IgD-negative memory B cell (primary cell): ENCODE data around the gene RAPGEF5. TPM values are rescaled to one million over a fixed set of nuclear protein-coding genes. Genes with fewer than 3 reads are reported as not detected.

Source experiments
- H3K27ac Mint-ChIP-seq, 3 donors: one replicate each; pipeline ENCODE4 v1.8.0; 2020 to 2022; ENCODE audit warnings: mild to moderate bottlenecking in 3 of 3, mixed read lengths in 3 of 3, moderate library complexity in 1 of 3
- H3K27me3 Mint-ChIP-seq: one replicate; pipeline ENCODE4 v1.8.0; 2021; ENCODE audit warnings: mixed read lengths
- H3K36me3 Mint-ChIP-seq: one replicate; pipeline ENCODE4 v1.8.0; 2020; ENCODE audit warnings: mild to moderate bottlenecking, mixed read lengths
- H3K4me1 Mint-ChIP-seq, 3 donors: one replicate each; pipeline ENCODE4 v1.8.0; 2020 to 2022; ENCODE audit warnings: mixed read lengths in 3 of 3, mild to moderate bottlenecking in 1 of 3
- H3K4me3 Mint-ChIP-seq, 4 donors: one replicate each; pipeline ENCODE4 v1.8.0; 2020 to 2022; ENCODE audit warnings: mild to moderate bottlenecking in 4 of 4, mixed read lengths in 4 of 4, moderate library complexity in 3 of 4
- H3K9me3 Mint-ChIP-seq, 3 donors: one replicate each; pipeline ENCODE4 v1.8.0; 2020 to 2021; ENCODE audit warnings: mixed read lengths in 3 of 3, mild to moderate bottlenecking in 1 of 3
- polyA plus RNA-seq: library from polyadenylated mRNA; unstranded; fragments of 300-500 nt; fragmentation: Illumina TruSeq; gene quantifications from one replicate; pipeline ENCODE4 v1.2.3, GENCODE V29; 2021

The RAPGEF5 gene
- polyA plus RNA-seq, 1 donor from 2014 or later, result 1.2 TPM

- Mint-ChIP-seq H3K4me1 (no peaks in the 10 kb centered on the region), H3K4me3 (peak overlapping the region in 1 of 4 donors; percentile 10), H3K27ac (no peak overlapping the region), H3K9me3 (no peaks in the 10 kb centered on the region), H3K36me3 (no peaks in the 10 kb centered on the region), H3K27me3 (no peaks in the 10 kb centered on the region)
Measured at GRCh38 chr7:22230238-22230637, 126.7 kb downstream of the RAPGEF5 start.

DNA sequence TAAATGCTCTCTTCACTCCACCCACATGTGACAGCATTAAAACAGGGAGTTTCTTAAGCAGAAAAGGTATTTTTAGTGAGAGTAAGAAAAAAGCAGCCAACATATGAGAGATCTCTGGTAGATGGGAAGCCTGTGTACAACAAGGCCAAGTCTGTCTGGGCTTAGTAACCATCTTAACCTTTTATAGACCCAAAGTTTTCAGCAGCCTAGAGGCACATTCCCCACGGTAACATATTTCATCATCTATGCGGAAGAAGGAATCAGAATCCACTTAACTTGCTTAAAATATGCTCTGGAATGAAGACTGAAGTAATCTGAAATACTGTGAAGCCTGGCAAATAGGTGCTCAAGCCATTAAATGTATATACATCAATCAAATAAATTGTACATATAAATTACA is 127.8 kb downstream of the RAPGEF5 start:
- Mint-ChIP-seq H3K4me1 (no peaks in the 10 kb centered on the region), H3K9me3 (no peaks in the 10 kb centered on the region), H3K4me3 (no peak overlapping the region), H3K27me3 (no peaks in the 10 kb centered on the region), H3K27ac (no peak overlapping the region), H3K36me3 (no peaks in the 10 kb centered on the region)

GRCh38 chr7:22223807-22224206 is 133.1 kb downstream of the RAPGEF5 start:
- no peaks in the 10 kb centered on the region for H3K4me1 Mint-ChIP-seq
- H3K27me3 Mint-ChIP-seq, result no peaks in the 10 kb centered on the region
- H3K36me3 Mint-ChIP-seq, result no peaks in the 10 kb centered on the region
- H3K4me3 Mint-ChIP-seq, result no peak overlapping the region
- H3K9me3 Mint-ChIP-seq, result peaks cover 0 to 3% (median 0%) of the 10 kb centered on the region in 3 donors
- no peak overlapping the region for H3K27ac Mint-ChIP-seq

- H3K9me3 Mint-ChIP-seq, result peaks cover 0 to 3% (median 0%) of the 10 kb centered on the region in 3 donors
- no peak overlapping the region for H3K4me3 Mint-ChIP-seq
Measured at GRCh38 chr7:22220941-22221340, 136.0 kb downstream of the RAPGEF5 start.

DNA sequence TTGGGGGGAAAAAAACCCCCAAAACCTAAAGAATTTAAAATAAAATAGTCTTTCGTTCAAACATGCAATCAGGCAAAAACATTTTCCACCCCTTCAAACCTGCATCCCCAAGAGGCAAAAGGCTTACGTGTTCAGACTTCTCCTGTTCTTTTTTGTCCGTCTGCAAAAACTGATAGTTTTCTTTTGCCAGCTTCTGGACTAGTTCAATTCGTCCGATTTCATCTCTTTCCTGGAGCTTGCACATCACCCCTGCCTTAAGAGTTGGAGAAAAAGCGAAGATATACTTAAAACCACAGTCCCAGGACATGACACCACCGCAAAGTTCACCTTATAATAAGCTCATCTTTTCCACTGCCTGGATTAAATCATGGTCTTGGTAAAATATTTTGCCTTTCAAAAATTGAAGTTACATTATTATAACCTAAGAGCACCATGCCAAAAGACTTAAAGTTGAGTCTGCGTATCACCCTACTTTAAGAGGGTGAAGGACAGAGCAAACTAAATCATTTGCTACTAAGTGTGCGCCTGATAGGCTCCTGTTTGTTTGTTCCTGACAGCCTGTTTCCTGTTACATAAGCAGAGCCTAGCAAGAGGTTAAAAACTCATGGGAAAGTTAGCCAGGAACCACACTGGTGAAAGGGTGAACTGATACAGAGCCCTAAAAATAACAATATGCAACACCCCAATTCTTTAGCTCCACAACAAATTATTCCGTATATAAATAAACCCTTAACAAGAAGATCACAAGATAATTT is 137.0 kb downstream of the RAPGEF5 start:
- Mint-ChIP-seq H3K36me3 (no peaks in the 10 kb centered on the region), H3K27ac (no peak overlapping the region), H3K4me3 (no peak overlapping the region), H3K4me1 (no peaks in the 10 kb centered on the region), H3K9me3 (peaks cover 0 to 3% (median 0%) of the 10 kb centered on the region in 3 donors), H3K27me3 (peaks cover 2% of the 10 kb centered on the region)

More at GRCh38 chr7:22220941-22221340, 136.0 kb downstream of the RAPGEF5 start:
- no peaks in the 10 kb centered on the region for H3K27me3 Mint-ChIP-seq
- H3K27ac Mint-ChIP-seq, result no peak overlapping the region
- H3K36me3 Mint-ChIP-seq, result no peaks in the 10 kb centered on the region
- no peaks in the 10 kb centered on the region for H3K4me1 Mint-ChIP-seq

GRCh38 chr7:22219036-22219435 is 137.9 kb downstream of the RAPGEF5 start:
- no peaks in the 10 kb centered on the region for H3K36me3 Mint-ChIP-seq
- no peaks in the 10 kb centered on the region for H3K4me1 Mint-ChIP-seq
- H3K9me3 Mint-ChIP-seq, result peaks cover 0 to 3% (median 0%) of the 10 kb centered on the region in 3 donors
- H3K4me3 Mint-ChIP-seq, result no peak overlapping the region
- peaks cover 6% of the 10 kb centered on the region for H3K27me3 Mint-ChIP-seq
- no peak overlapping the region for H3K27ac Mint-ChIP-seq

- Mint-ChIP-seq H3K4me1 (no peaks in the 10 kb centered on the region), H3K9me3 (peaks cover 0 to 1% (median 0%) of the 10 kb centered on the region in 3 donors), H3K4me3 (no peak overlapping the region), H3K27ac (no peak overlapping the region), H3K36me3 (peaks cover 3% of the 10 kb centered on the region), H3K27me3 (peaks cover 6% of the 10 kb centered on the region)
Measured at GRCh38 chr7:22216832-22217475, 140.0 kb downstream of the RAPGEF5 start.

- Mint-ChIP-seq H3K9me3 (peaks cover 0 to 1% (median 0%) of the 10 kb centered on the region in 3 donors), H3K36me3 (peaks cover 3% of the 10 kb centered on the region), H3K27ac (no peak overlapping the region), H3K4me1 (no peaks in the 10 kb centered on the region), H3K4me3 (no peak overlapping the region), H3K27me3 (peaks cover 6% of the 10 kb centered on the region)
Measured at GRCh38 chr7:22216309-22216708, 140.6 kb downstream of the RAPGEF5 start.

- Mint-ChIP-seq H3K9me3 (no peaks in the 10 kb centered on the region), H3K36me3 (peaks cover 5% of the 10 kb centered on the region), H3K27me3 (peaks cover 6% of the 10 kb centered on the region), H3K27ac (no peak overlapping the region), H3K4me3 (no peak overlapping the region), H3K4me1 (peaks cover 0 to 6% (median 4%) of the 10 kb centered on the region in 3 donors)
Measured at GRCh38 chr7:22214000-22214399, 143.0 kb downstream of the RAPGEF5 start.

- Mint-ChIP-seq H3K36me3 (peaks cover 5% of the 10 kb centered on the region), H3K4me1 (peaks cover 0 to 10% (median 6%) of the 10 kb centered on the region in 3 donors), H3K4me3 (no peak overlapping the region), H3K27me3 (peaks cover 7% of the 10 kb centered on the region), H3K27ac (no peak overlapping the region), H3K9me3 (no peaks in the 10 kb centered on the region)
Measured at GRCh38 chr7:22213081-22213480, 143.9 kb downstream of the RAPGEF5 start.

- Mint-ChIP-seq H3K27me3 (peaks cover 7% of the 10 kb centered on the region), H3K36me3 (peaks cover 5% of the 10 kb centered on the region), H3K27ac (no peak overlapping the region), H3K9me3 (no peaks in the 10 kb centered on the region), H3K4me3 (no peak overlapping the region), H3K4me1 (peaks cover 0 to 10% (median 6%) of the 10 kb centered on the region in 3 donors)
Measured at GRCh38 chr7:22210967-22211366, 146.0 kb downstream of the RAPGEF5 start.

DNA sequence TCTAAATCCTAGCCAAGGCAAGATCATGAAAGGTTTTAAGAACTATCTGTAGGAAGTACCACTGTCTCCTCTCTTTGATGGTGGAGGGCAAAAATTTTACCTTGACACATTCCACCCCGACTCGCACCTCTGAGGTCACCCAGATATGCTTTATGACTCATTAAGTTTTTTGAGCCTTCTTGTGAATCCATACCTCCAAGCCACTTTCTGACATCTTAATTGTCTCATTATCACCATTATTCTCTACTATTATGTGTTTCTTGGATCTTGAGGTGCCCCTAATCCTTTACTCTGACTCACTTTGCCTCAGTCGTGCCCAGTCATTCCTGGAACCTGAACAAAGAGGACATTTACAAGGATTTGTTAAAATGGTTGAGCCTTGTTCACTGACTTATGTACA is 146.6 kb downstream of the RAPGEF5 start:
- H3K4me1 Mint-ChIP-seq, result peaks cover 0 to 10% (median 6%) of the 10 kb centered on the region in 3 donors
- H3K36me3 Mint-ChIP-seq, result peaks cover 5% of the 10 kb centered on the region
- no peak overlapping the region for H3K4me3 Mint-ChIP-seq
- no peak overlapping the region for H3K27ac Mint-ChIP-seq
- peaks cover 7% of the 10 kb centered on the region for H3K27me3 Mint-ChIP-seq
- H3K9me3 Mint-ChIP-seq, result no peaks in the 10 kb centered on the region

GRCh38 chr7:22208799-22209198 is 148.2 kb downstream of the RAPGEF5 start:
- H3K4me1 Mint-ChIP-seq, result peaks cover 0 to 10% (median 6%) of the 10 kb centered on the region in 3 donors
- H3K36me3 Mint-ChIP-seq, result peaks cover 5% of the 10 kb centered on the region
- no peaks in the 10 kb centered on the region for H3K9me3 Mint-ChIP-seq
- no peak overlapping the region for H3K4me3 Mint-ChIP-seq
- H3K27me3 Mint-ChIP-seq, result peaks cover 1% of the 10 kb centered on the region
- no peak overlapping the region for H3K27ac Mint-ChIP-seq

GRCh38 chr7:22207724-22208225 is 149.2 kb downstream of the RAPGEF5 start:
- H3K36me3 Mint-ChIP-seq, result peaks cover 5% of the 10 kb centered on the region
- no peak overlapping the region for H3K4me3 Mint-ChIP-seq
- H3K9me3 Mint-ChIP-seq, result no peaks in the 10 kb centered on the region
- H3K27ac Mint-ChIP-seq, result no peak overlapping the region
- peaks cover 0 to 10% (median 6%) of the 10 kb centered on the region in 3 donors for H3K4me1 Mint-ChIP-seq
- H3K27me3 Mint-ChIP-seq, result peaks cover 1% of the 10 kb centered on the region

- Mint-ChIP-seq H3K4me1 (peaks cover 0 to 10% (median 6%) of the 10 kb centered on the region in 3 donors), H3K27me3 (peaks cover 1% of the 10 kb centered on the region), H3K27ac (no peak overlapping the region), H3K4me3 (no peak overlapping the region), H3K36me3 (peaks cover 1% of the 10 kb centered on the region), H3K9me3 (no peaks in the 10 kb centered on the region)
Measured at GRCh38 chr7:22205631-22206030, 151.3 kb downstream of the RAPGEF5 start.
